WTC11 (cell line): Measurements from ENCODE around the gene TPT1. TPM values are rescaled to one million over a fixed set of nuclear protein-coding genes. Genes with fewer than 3 reads are reported as not detected.

Source experiments
- ATAC-seq: fragments of 200-7000 bp; cut with Tn5 transposase; 2 replicates; pipeline ENCODE4 v1.10.0; 2021; ENCODE audit warnings: mild to moderate bottlenecking, moderate library complexity
- CTCF ChIA-PET: fragments of 300-600 bp; sonication (Branson Sonifier 250); formaldehyde crosslinking; loops from one replicate; lab custom pipeline; 2021; ENCODE audit warnings: antibody characterized with exemption; lab: Charles Lee
- POLR2A ChIA-PET: fragments of 350-600 bp; sonication (Branson Sonifier 250); formaldehyde crosslinking; loops from one replicate; lab custom pipeline; 2021; ENCODE audit warnings: antibody characterized with exemption; lab: Charles Lee
- DNase-seq: peaks from one replicate; pipeline ENCODE4 v3.0.0; 2021; ENCODE audit warnings: low spot score
- H3K27ac Mint-ChIP-seq: 2 replicates; pipeline ENCODE4 v1.8.0; 2021; ENCODE audit warnings: mixed read lengths
- H3K27me3 Mint-ChIP-seq: 2 replicates; pipeline ENCODE4 v1.8.0; 2021; ENCODE audit warnings: low read depth, mild to moderate bottlenecking, moderate library complexity, mixed read lengths
- H3K36me3 Mint-ChIP-seq: 2 replicates; pipeline ENCODE4 v1.8.0; 2021; ENCODE audit warnings: mixed read lengths
- H3K4me1 Mint-ChIP-seq: 2 replicates; pipeline ENCODE4 v1.8.0; 2022; ENCODE audit warnings: mixed read lengths
- H3K4me3 Mint-ChIP-seq: 2 replicates; pipeline ENCODE4 v1.8.0; 2021; ENCODE audit warnings: mild to moderate bottlenecking, moderate library complexity, mixed read lengths
- H3K9me3 Mint-ChIP-seq: 2 replicates; pipeline ENCODE4 v1.8.0; 2021; ENCODE audit warnings: mixed read lengths
- ARID4B ChIP-seq: sonication (generic); formaldehyde crosslinking; IDR thresholded peaks from 2 replicates; pipeline ENCODE4 v1.8.0; 2023; ENCODE audit warnings: missing genetic modification reagents, mild to moderate bottlenecking, borderline replicate concordance
- CDX4 ChIP-seq: fragments of 250-450 bp; sonication (Bioruptor Pico); IDR thresholded peaks from 2 replicates; pipeline ENCODE4 v1.9.0; 2021; ENCODE audit warnings: moderate library complexity, mild to moderate bottlenecking, inconsistent platforms, borderline replicate concordance
- CREM ChIP-seq: sonication (generic); formaldehyde crosslinking; IDR thresholded peaks from 2 replicates; pipeline ENCODE4 v1.8.1; 2022; ENCODE audit warnings: mild to moderate bottlenecking, missing genetic modification reagents, moderate library complexity
- CTCF ChIP-seq: fragments of 200-600 bp; IDR thresholded peaks from 2 replicates; pipeline ENCODE4 v1.8.0; 2022; ENCODE audit warnings: antibody characterized with exemption
- EMX1 ChIP-seq: fragments of 250-450 bp; sonication (Bioruptor Pico); IDR thresholded peaks from 2 replicates; pipeline ENCODE4 v1.8.0; 2021; ENCODE audit warnings: mild to moderate bottlenecking
- FOXP1 ChIP-seq: sonication (generic); formaldehyde crosslinking; IDR thresholded peaks from 2 replicates; pipeline ENCODE4 v1.8.0; 2022; ENCODE audit warnings: missing genetic modification reagents, mild to moderate bottlenecking, moderate library complexity, borderline replicate concordance
- FOXP4 ChIP-seq: sonication (generic); formaldehyde crosslinking; IDR thresholded peaks from 2 replicates; pipeline ENCODE4 v1.8.0; 2022; ENCODE audit warnings: mild to moderate bottlenecking, missing genetic modification reagents
- HMGA2 ChIP-seq: fragments of 250-450 bp; sonication (Bioruptor Pico); IDR thresholded peaks from 2 replicates; pipeline ENCODE4 v1.4.0; 2021; ENCODE audit warnings: mild to moderate bottlenecking, moderate library complexity
- JAZF1 ChIP-seq: fragments of 250-450 bp; sonication (Bioruptor Pico); IDR thresholded peaks from 2 replicates; pipeline ENCODE4 v1.9.0; 2021; ENCODE audit warnings: moderate library complexity, mild to moderate bottlenecking, inconsistent platforms
- JUN ChIP-seq: sonication (generic); formaldehyde crosslinking; IDR thresholded peaks from 2 replicates; pipeline ENCODE4 v1.8.0; 2023; ENCODE audit warnings: mild to moderate bottlenecking, missing genetic modification reagents
- NFATC4 ChIP-seq: fragments of 250-450 bp; sonication (Bioruptor Pico); IDR thresholded peaks from 2 replicates; pipeline ENCODE4 v1.9.0; 2021; ENCODE audit warnings: mild to moderate bottlenecking
- PRRX2 ChIP-seq: fragments of 250-450 bp; sonication (Bioruptor Pico); IDR thresholded peaks from 2 replicates; pipeline ENCODE4 v1.8.0; 2021; ENCODE audit warnings: mild to moderate bottlenecking
- ZBTB21 ChIP-seq: sonication (generic); formaldehyde crosslinking; IDR thresholded peaks from 2 replicates; pipeline ENCODE4 v1.8.1; 2023; ENCODE audit warnings: mild to moderate bottlenecking, missing genetic modification reagents, borderline replicate concordance
- ZNF317 ChIP-seq: sonication (generic); formaldehyde crosslinking; IDR thresholded peaks from 2 replicates; pipeline ENCODE4 v1.8.1; 2023; ENCODE audit warnings: low read depth, mild to moderate bottlenecking, moderate library complexity, missing genetic modification reagents, borderline replicate concordance
- ZNF396 ChIP-seq: fragments of 250-450 bp; sonication (Bioruptor Pico); IDR thresholded peaks from 2 replicates; pipeline ENCODE4 v1.8.0; 2021; ENCODE audit warnings: mild to moderate bottlenecking, moderate library complexity, borderline replicate concordance
- ZNF532 ChIP-seq: fragments of 250-450 bp; sonication (Bioruptor Pico); IDR thresholded peaks from 2 replicates; pipeline ENCODE4 v1.9.0; 2021; ENCODE audit warnings: mild to moderate bottlenecking, borderline replicate concordance
- ZSCAN18 ChIP-seq: fragments of 250-450 bp; sonication (Bioruptor Pico); IDR thresholded peaks from 2 replicates; pipeline ENCODE4 v2.1.2; 2022; ENCODE audit warnings: mild to moderate bottlenecking, moderate library complexity
- total RNA-seq: library from RNA; stranded (reverse); gene quantifications from 3 replicates; pipeline ENCODE4 v1.2.3, GENCODE V29; 2021

Gene TPT1
- total RNA-seq, 1 experiment from 2014 or later: 1,861 TPM

- CTCF ChIA-PET: interaction anchor here (0.6 to 1.6 kb wide), 2 partner anchors 42 to 283 kb away, joined by 3 to 4 read pairs; no protein-coding TSS in a partner anchor
- H3K27me3 Mint-ChIP-seq: no peaks in the 10 kb centered on the region
- ATAC-seq: no peak
- H3K27ac Mint-ChIP-seq: 0 out of 2 replicates have a peak overlapping the region, but pooled peaks have one; percentile 68
- H3K36me3 Mint-ChIP-seq: no peaks in the 10 kb centered on the region
- TF ChIP-seq ZSCAN18: no peak
- no peak for TF ChIP-seq ZNF317 (CRISPR knock-in tag)
- peak; percentile 55; the same call in 1 of the 2 replicates for TF ChIP-seq NFATC4
- no peak for TF ChIP-seq PRRX2 (CRISPR knock-in tag)
- TF ChIP-seq ZBTB21: no peak
- peak; percentile 24; the same call in 1 of the 2 replicates for TF ChIP-seq ZNF532
- no peak for TF ChIP-seq FOXP1 (CRISPR knock-in tag)
- peak; percentile 17; the same call in 1 of the 2 replicates for TF ChIP-seq CDX4
- no peak for TF ChIP-seq HMGA2 (CRISPR knock-in tag)
- no peak for TF ChIP-seq ZNF396 (CRISPR knock-in tag)
- no peak for TF ChIP-seq ARID4B (CRISPR knock-in tag)
- no peak for TF ChIP-seq FOXP4 (CRISPR knock-in tag)
- no peak for TF ChIP-seq CTCF
- TF ChIP-seq EMX1 (CRISPR knock-in tag): 0 out of 2 replicates have a peak, but pooled peaks have one; percentile 2
- no peak for TF ChIP-seq CREM
- TF ChIP-seq JUN: no peak
- no peak for TF ChIP-seq JAZF1 (CRISPR knock-in tag)
- no peaks in the 10 kb centered on the region for H3K9me3 Mint-ChIP-seq
- no peak overlapping the region for H3K4me3 Mint-ChIP-seq
- peaks cover 22% of the 10 kb centered on the region for H3K4me1 Mint-ChIP-seq
- POLR2A ChIA-PET: interaction anchor here (0.6 to 0.7 kb wide), 2 partner anchors 23 to 43 kb away, joined by 3 to 5 read pairs; no protein-coding TSS in a partner anchor
- no peak for DNase-seq
These were observed 12.3 kb downstream of the TPT1 start for GRCh38 chr13:45328661-45329111.
